GM12878 (cell line): ENCODE measurements around the gene DYSF. TPM values are rescaled to one million over a fixed set of nuclear protein-coding genes. Genes with fewer than 3 reads are reported as not detected.

ENCODE experiments used
- ATAC-seq: fragments of 200-7000 bp; cut with Tn5 transposase; 3 replicates; pipeline ENCODE4 v1.9.1; 2020; ENCODE audit warnings: mild to moderate bottlenecking, moderate library complexity
- BruUV-seq: library from RNA; stranded (reverse); fragments of 400-500 nt; replicated peaks from 2 replicates; lab custom pipeline; 2021; lab: Mats Ljungman, UMichigan
- CTCF ChIA-PET: fragments of 300-600 bp; sonication (Branson Sonifier 250); formaldehyde crosslinking; extraction: SDS; loops from one replicate; lab custom pipeline; 2021; ENCODE audit warnings: inconsistent platforms; lab: Yijun Ruan, JAX
- POLR2A ChIA-PET: fragments of 350-600 bp; formaldehyde crosslinking; extraction: SDS; loops from one replicate; lab custom pipeline; 2021; ENCODE audit warnings: inconsistent platforms; lab: Charles Lee
- RAD21 ChIA-PET: fragments of 300-600 bp; sonication (Branson Sonifier 250); formaldehyde crosslinking; loops from one replicate; lab custom pipeline; 2023; ENCODE audit warnings: antibody characterized with exemption; ENCODE audit not compliant: unreplicated experiment; lab: Charles Lee
- SMC1A ChIA-PET: fragments of 300-600 bp; sonication (Branson Sonifier 250); formaldehyde crosslinking; loops from one replicate; lab custom pipeline; 2023; ENCODE audit not compliant: unreplicated experiment, uncharacterized antibody; lab: Charles Lee
- DNase-seq: peaks from one replicate; pipeline ENCODE4 v3.0.0-alpha.2; 2011; ENCODE audit warnings: low read depth, low spot score
- FAIRE-seq: peaks from 3 replicates; lab custom pipeline; 2011; peaks lifted over from hg19 to GRCh38; lab: Jason Lieb, UNC
- H2AFZ ChIP-seq: 2 replicates; pipeline ENCODE4 v1.6.0; 2011; ENCODE audit warnings: low read depth, low read length, control low read depth; ENCODE audit not compliant: control insufficient read depth
- H3K27ac ChIP-seq: 2 replicates; pipeline ENCODE4 v1.5.1; 2011; ENCODE audit warnings: control low read depth; ENCODE audit not compliant: control insufficient read depth, insufficient read depth
- H3K27me3 ChIP-seq, 2 experiments: replicated peaks in 1 of 2; 2 replicates each; pipeline versions ENCODE4 v1.6.0 to v1.6.1; 2011; ENCODE audit warnings: low read length in 1 of 2; ENCODE audit not compliant: control insufficient read depth in 2 of 2, insufficient read depth in 2 of 2
- H3K36me3 ChIP-seq, 2 experiments: 2 replicates each; pipeline ENCODE4 v1.5.1; 2011; ENCODE audit warnings: low read length in 1 of 2; ENCODE audit not compliant: control insufficient read depth in 2 of 2, insufficient read depth in 2 of 2
- H3K4me1 ChIP-seq: 2 replicates; pipeline ENCODE4 v1.6.1; 2011; ENCODE audit warnings: mild to moderate bottlenecking, low read length, moderate library complexity, mixed read lengths; ENCODE audit not compliant: control insufficient read depth, insufficient read depth
- H3K4me2 ChIP-seq: 2 replicates; pipeline ENCODE4 v1.6.0; 2011; ENCODE audit warnings: control low read depth; ENCODE audit not compliant: control insufficient read depth, insufficient read depth
- H3K4me3 ChIP-seq: fragments of 200-600 bp; sonication (generic); 2 replicates; pipeline ENCODE4 v1.5.1; 2016
- H3K79me2 ChIP-seq: 2 replicates; pipeline ENCODE4 v1.6.0; 2011; ENCODE audit warnings: low read length; ENCODE audit not compliant: control insufficient read depth, insufficient read depth
- H3K9ac ChIP-seq: 2 replicates; pipeline ENCODE4 v1.8.0; 2011; ENCODE audit warnings: low read length, control low read depth, mixed read lengths; ENCODE audit not compliant: control insufficient read depth, insufficient read depth
- H3K9me3 ChIP-seq: replicated peaks from 3 replicates; pipeline ENCODE4 v1.5.1; 2011; ENCODE audit warnings: mild to moderate bottlenecking, low read length; ENCODE audit not compliant: control insufficient read depth, insufficient read depth
- H4K20me1 ChIP-seq: 2 replicates; pipeline ENCODE4 v1.6.0; 2011; ENCODE audit not compliant: control insufficient read depth, insufficient read depth
- FOS ChIP-seq: IDR thresholded peaks from 3 replicates; pipeline ENCODE4 v1.6.1; 2011; ENCODE audit warnings: borderline replicate concordance; ENCODE audit not compliant: insufficient read length; ENCODE audit errors: extremely low read depth
- GABPA ChIP-seq: IDR thresholded peaks from 2 replicates; pipeline ENCODE4 v1.6.1; 2014; ENCODE audit warnings: antibody characterized with exemption, low read depth, mild to moderate bottlenecking, inconsistent platforms
- MTA2 ChIP-seq: fragments of 450-650 bp; IDR thresholded peaks from 2 replicates; pipeline ENCODE4 v1.6.1; 2016; ENCODE audit warnings: low read depth, mild to moderate bottlenecking, moderate library complexity
- MTA3 ChIP-seq: IDR thresholded peaks from 2 replicates; pipeline ENCODE4 v1.6.1; 2012; ENCODE audit warnings: low read length, inconsistent platforms, borderline replicate concordance
- PAX5 ChIP-seq: IDR thresholded peaks from 2 replicates; pipeline ENCODE4 v1.6.1; 2011; ENCODE audit warnings: low read depth, low read length, borderline replicate concordance
- POLR2A ChIP-seq: IDR thresholded peaks from 2 replicates; pipeline ENCODE4 v1.6.1; 2011; ENCODE audit warnings: low read depth, mild to moderate bottlenecking, low read length
- POLR2AphosphoS2 ChIP-seq: IDR thresholded peaks from 2 replicates; pipeline ENCODE4 v1.6.1; 2011; ENCODE audit warnings: low read depth, mild to moderate bottlenecking, low read length, improper control_type of control experiment, moderate library complexity
- STAT1 ChIP-seq: fragments of 450-650 bp; conservative IDR thresholded peaks from 2 replicates; pipeline ENCODE4 v1.6.1; 2014; ENCODE audit warnings: antibody characterized with exemption, mild to moderate bottlenecking
- STAT3 ChIP-seq: IDR thresholded peaks from 2 replicates; pipeline ENCODE4 v1.6.1; 2011; ENCODE audit warnings: low read depth, low read length, improper control_type of control experiment
- USF2 ChIP-seq: IDR thresholded peaks from 2 replicates; pipeline ENCODE4 v1.6.1; 2011; ENCODE audit warnings: low read depth, low read length, improper control_type of control experiment, borderline replicate concordance
- ZNF622 ChIP-seq: fragments of 450-650 bp; IDR thresholded peaks from 2 replicates; pipeline ENCODE4 v1.6.1; 2017; ENCODE audit warnings: mild to moderate bottlenecking, inconsistent platforms
- WGBS: methylation state at CpG from one replicate; pipeline ENCODE4 v1.1.6; 2016; ENCODE audit warnings: low lambda C conversion rate; ENCODE audit not compliant: insufficient replicate concordance, insufficient coverage; ENCODE audit errors: missing lambda C conversion rate; 5-methylcytosine and 5-hydroxymethylcytosine counted together
- in situ Hi-C: fragments of 300-500 bp; cut with MboI; formaldehyde crosslinking; loops from 9 replicates; pipeline ENCODE4 v1.14.3; 2018; ENCODE audit warnings: mixed read lengths
- intact Hi-C: fragments of 100-400 bp; cut with micrococcal nuclease; formaldehyde crosslinking; loops from one replicate; pipeline ENCODE4 v1.14.2; 2022; ENCODE audit not compliant: unreplicated experiment
- polyA plus RNA-seq, 11 experiments: library from polyadenylated mRNA; depleted of rRNA in 4 of 11; unstranded in 6 of 11; stranded (reverse) in 5 of 11; fragments of >200 nt; fragmentation: Nextera tagmentation in 4 of 11; fragmentation: Illumina TruSeq in 1 of 11; extraction: Ambion mirVana in 4 of 11; extraction: Trizol in 1 of 11; gene quantifications; 1 replicate in 1 of 11; 2 replicates in 10 of 11; pipeline versions ENCODE4 v1.2.1 to v1.2.3, GENCODE V29; 2011 to 2016; ENCODE audit warnings: inconsistent platforms in 2 of 11, missing spikeins in 2 of 11, low read depth in 1 of 11
- total RNA-seq, 4 experiments: library from RNA; depleted of rRNA in 3 of 4; stranded (reverse); fragments of >200 nt in 3 of 4; fragmentation: Illumina TruSeq in 1 of 4; extraction: Trizol in 1 of 4; gene quantifications; 2 replicates each; pipeline versions ENCODE4 v1.2.1 to v1.2.3, GENCODE V29; 2013 to 2021
- TF ChIP-seq, protein P1 (sequence below): IDR thresholded peaks from 2 replicates; pipeline ENCODE4 v1.6.1; 2012; ENCODE audit warnings: low read depth, low read length, improper control_type of control experiment
- TF ChIP-seq, protein P2 (sequence below): IDR thresholded peaks from 2 replicates; pipeline ENCODE4 v1.6.1; 2012; ENCODE audit warnings: low read depth, low read length, improper control_type of control experiment
- TF ChIP-seq, protein P3 (sequence below): fragments of 150-350 bp; IDR thresholded peaks from 2 replicates; pipeline ENCODE4 v1.6.1; 2014; ENCODE audit warnings: mild to moderate bottlenecking, low read depth, low read length

The DYSF gene
- total and polyA plus RNA-seq, 10 of the 15 experiments (the other 5 are each of a cell fraction or from before 2014, with no cell fraction given): under 0.01 to 0.15 (median 0.03) TPM; not detected in 7

DNA sequence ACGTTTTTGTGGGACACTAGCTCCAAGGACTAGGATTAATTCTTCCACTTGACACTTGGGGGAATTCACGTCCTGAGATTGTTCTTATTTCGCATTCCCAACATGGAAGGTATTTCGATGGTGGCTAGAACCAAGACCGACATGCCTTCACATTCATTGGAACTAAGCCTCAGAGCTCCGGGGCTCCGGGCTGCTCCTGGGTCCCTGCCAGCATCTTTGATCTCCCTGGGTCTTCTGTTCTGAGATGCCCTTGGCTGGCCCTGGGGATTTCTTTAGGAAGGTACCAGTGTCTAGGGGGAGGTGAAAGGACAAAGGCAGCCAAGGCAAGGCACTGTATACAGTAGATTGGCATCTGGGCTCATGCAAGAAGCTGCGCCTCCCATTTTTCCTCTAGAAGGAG lies 76.8 kb downstream of the DYSF start:
- H4K20me1 ChIP-seq: no peaks in the 10 kb centered on the region; the same call in 1 of the 2 replicates
- H3K9ac ChIP-seq: no peak overlapping the region
- BruUV-seq: no TSS peak
- DNase-seq (no peak), ATAC-seq (no peak), FAIRE-seq (no peak)
- H3K4me3 ChIP-seq: no peak overlapping the region
- TF ChIP-seq, protein P1, sequence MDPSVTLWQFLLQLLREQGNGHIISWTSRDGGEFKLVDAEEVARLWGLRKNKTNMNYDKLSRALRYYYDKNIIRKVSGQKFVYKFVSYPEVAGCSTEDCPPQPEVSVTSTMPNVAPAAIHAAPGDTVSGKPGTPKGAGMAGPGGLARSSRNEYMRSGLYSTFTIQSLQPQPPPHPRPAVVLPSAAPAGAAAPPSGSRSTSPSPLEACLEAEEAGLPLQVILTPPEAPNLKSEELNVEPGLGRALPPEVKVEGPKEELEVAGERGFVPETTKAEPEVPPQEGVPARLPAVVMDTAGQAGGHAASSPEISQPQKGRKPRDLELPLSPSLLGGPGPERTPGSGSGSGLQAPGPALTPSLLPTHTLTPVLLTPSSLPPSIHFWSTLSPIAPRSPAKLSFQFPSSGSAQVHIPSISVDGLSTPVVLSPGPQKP: no peak
- TF ChIP-seq FOS (no peak), STAT3 (no peak), MTA2 (no peak), MTA3 (no peak), ZNF622 (no peak), POLR2AphosphoS2 (no peak), POLR2A (no peak), USF2 (no peak), PAX5 (no peak), GABPA (no peak), STAT1 (no peak)
- TF ChIP-seq, protein P2, sequence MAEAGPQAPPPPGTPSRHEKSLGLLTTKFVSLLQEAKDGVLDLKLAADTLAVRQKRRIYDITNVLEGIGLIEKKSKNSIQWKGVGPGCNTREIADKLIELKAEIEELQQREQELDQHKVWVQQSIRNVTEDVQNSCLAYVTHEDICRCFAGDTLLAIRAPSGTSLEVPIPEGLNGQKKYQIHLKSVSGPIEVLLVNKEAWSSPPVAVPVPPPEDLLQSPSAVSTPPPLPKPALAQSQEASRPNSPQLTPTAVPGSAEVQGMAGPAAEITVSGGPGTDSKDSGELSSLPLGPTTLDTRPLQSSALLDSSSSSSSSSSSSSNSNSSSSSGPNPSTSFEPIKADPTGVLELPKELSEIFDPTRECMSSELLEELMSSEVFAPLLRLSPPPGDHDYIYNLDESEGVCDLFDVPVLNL: no peak
- TF ChIP-seq, protein P3, sequence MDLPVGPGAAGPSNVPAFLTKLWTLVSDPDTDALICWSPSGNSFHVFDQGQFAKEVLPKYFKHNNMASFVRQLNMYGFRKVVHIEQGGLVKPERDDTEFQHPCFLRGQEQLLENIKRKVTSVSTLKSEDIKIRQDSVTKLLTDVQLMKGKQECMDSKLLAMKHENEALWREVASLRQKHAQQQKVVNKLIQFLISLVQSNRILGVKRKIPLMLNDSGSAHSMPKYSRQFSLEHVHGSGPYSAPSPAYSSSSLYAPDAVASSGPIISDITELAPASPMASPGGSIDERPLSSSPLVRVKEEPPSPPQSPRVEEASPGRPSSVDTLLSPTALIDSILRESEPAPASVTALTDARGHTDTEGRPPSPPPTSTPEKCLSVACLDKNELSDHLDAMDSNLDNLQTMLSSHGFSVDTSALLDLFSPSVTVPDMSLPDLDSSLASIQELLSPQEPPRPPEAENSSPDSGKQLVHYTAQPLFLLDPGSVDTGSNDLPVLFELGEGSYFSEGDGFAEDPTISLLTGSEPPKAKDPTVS: no peak
- no peak overlapping the region for H2AFZ ChIP-seq
- no peaks in the 10 kb centered on the region for H3K36me3 ChIP-seq
- H3K4me2 ChIP-seq: no peak overlapping the region
- WGBS: 35% methylated on average over 8 of the region's 8 CpGs
- no peaks in the 10 kb centered on the region for H3K9me3 ChIP-seq
- no peaks in the 10 kb centered on the region for H3K4me1 ChIP-seq
- intact Hi-C loops: loop anchor here (5.0 kb wide), 2 partner anchors 622 to 1047 kb away; no protein-coding TSS in a partner anchor
- H3K79me2 ChIP-seq: no peaks in the 10 kb centered on the region
- H3K27me3 ChIP-seq: no peaks in the 10 kb centered on the region; a peak in 2 of 4 replicates
- no peak overlapping the region for H3K27ac ChIP-seq
- CTCF ChIA-PET: interaction anchor here (0.6 to 1.9 kb wide), 10 partner anchors 16 to 1050 kb away, joined by 3 to 8 read pairs (median 3); no protein-coding TSS in a partner anchor
- SMC1A ChIA-PET: interaction anchor here (0.9 to 1.6 kb wide), 2 partner anchors 231 to 324 kb away, joined by 3 to 5 read pairs; no protein-coding TSS in a partner anchor
- RAD21 ChIA-PET: interaction anchor here (1.0 to 1.3 kb wide), 3 partner anchors 9 to 231 kb away, joined by 3 to 4 read pairs (median 3); no protein-coding TSS in a partner anchor
- POLR2A ChIA-PET: no interaction called here
- in situ Hi-C loops: loop anchor here (10.0 kb wide), 1 partner anchor 1055 kb away; no protein-coding TSS in a partner anchor
